ENCODE data around the gene DYNC1I2. TPM values are rescaled to one million over a fixed set of nuclear protein-coding genes. Genes with fewer than 3 reads are reported as not detected.

The DYNC1I2 gene
- 89.1 TPM for total RNA-seq
- long read RNA-seq, transcript DYNC1I2-203 (16 exons, 2,572 nt), result major isoform, 61 of 113 reads
- long read RNA-seq, transcript DYNC1I2-201 (16 exons, 2,589 nt), result minor isoform, 21 of 113 reads
- long read RNA-seq, partial matches to known transcripts, result 18 of 113 reads
- long read RNA-seq, other reads (novel, unspliced or antisense), result 13 of 113 reads

GRCh38 chr2:171687287-171688128 is at the start of gene DYNC1I2:
TSS of gene DYNC1I2 (plus strand) at chr2:171687469. CDS start at chr2:171690156, 2,687 bp downstream.
- H3K27me3 ChIP-seq, result no peaks in the 10 kb centered on the region
- intact Hi-C loops (cut with DNase I), result no loop called here
- no peaks in the 10 kb centered on the region for H3K9me3 ChIP-seq
- peaks cover 19% of the 10 kb centered on the region for H3K36me3 ChIP-seq
- H3K4me3 ChIP-seq, result peak within 1 kb of the TSS; percentile 73
- peak; percentile 93 for DNase-seq
- peaks cover 23% of the 10 kb centered on the region for H3K4me1 ChIP-seq
- peak within 1 kb of the TSS; percentile 91 for H3K27ac ChIP-seq
- TF ChIP-seq, protein P1, sequence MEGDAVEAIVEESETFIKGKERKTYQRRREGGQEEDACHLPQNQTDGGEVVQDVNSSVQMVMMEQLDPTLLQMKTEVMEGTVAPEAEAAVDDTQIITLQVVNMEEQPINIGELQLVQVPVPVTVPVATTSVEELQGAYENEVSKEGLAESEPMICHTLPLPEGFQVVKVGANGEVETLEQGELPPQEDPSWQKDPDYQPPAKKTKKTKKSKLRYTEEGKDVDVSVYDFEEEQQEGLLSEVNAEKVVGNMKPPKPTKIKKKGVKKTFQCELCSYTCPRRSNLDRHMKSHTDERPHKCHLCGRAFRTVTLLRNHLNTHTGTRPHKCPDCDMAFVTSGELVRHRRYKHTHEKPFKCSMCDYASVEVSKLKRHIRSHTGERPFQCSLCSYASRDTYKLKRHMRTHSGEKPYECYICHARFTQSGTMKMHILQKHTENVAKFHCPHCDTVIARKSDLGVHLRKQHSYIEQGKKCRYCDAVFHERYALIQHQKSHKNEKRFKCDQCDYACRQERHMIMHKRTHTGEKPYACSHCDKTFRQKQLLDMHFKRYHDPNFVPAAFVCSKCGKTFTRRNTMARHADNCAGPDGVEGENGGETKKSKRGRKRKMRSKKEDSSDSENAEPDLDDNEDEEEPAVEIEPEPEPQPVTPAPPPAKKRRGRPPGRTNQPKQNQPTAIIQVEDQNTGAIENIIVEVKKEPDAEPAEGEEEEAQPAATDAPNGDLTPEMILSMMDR (IDR thresholded peaks at IDR 0.05), result no peak
- peak; percentile 98 for ATAC-seq

DNA sequence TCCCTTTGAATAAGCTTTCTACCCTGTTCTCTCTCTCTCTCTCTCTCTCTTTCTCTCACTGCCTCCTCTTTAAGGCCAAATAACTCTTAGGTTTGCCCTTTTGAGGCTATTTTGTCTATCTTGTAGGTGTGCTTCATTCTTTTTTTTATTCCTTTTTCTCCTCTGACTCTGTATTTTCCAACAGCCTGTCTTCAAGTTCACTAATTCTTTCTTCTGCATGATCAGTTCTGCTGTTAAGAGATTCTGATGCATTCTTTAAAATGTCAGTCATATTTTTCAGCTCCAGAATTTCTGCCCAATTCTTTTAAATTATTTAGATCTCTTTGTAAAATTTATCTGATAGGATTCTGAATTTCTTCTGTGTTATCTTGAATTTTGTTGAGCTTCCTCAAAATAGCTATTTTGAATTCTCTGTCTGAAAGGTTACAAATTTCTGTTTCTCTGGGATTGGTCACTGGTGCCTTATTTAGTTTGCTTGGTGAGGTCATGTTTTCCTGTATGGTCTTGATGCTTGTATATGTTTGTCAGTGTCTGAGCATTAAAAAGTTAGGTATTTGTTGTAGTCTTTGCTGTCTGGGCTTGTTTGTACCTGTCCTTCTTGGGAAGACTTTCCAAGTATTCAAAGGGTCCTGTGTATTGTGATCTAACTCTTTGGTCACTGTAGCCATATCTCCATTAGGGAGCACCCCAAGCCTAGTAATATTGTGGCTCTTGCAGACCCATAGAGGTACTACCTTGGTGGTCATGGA is 35.4 kb upstream of the DYNC1I2 start:
- intact Hi-C loops (cut with DNase I), result no loop called here
- H3K27me3 ChIP-seq, result peaks cover 3% of the 10 kb centered on the region
- ATAC-seq, result no peak
- H3K27ac ChIP-seq, result no peak overlapping the region
- no peak overlapping the region for H3K4me3 ChIP-seq
- no peaks in the 10 kb centered on the region for H3K36me3 ChIP-seq
- no peaks in the 10 kb centered on the region for H3K4me1 ChIP-seq
- DNase-seq, result no peak
- no peaks in the 10 kb centered on the region for H3K9me3 ChIP-seq
- TF ChIP-seq, protein P1 (IDR thresholded peaks at IDR 0.05), result no peak

GRCh38 chr2:171652416-171652785 is 34.9 kb upstream of the DYNC1I2 start:
- Histone ChIP-seq H3K36me3 (no peaks in the 10 kb centered on the region), H3K27me3 (peaks cover 3% of the 10 kb centered on the region), H3K4me1 (no peaks in the 10 kb centered on the region), H3K9me3 (no peaks in the 10 kb centered on the region), H3K4me3 (no peak overlapping the region), H3K27ac (no peak overlapping the region)
- ATAC-seq, result no peak
- intact Hi-C loops (cut with DNase I), result no loop called here
- no peak for DNase-seq
- TF ChIP-seq, protein P1 (IDR thresholded peaks at IDR 0.05), result no peak

DNA sequence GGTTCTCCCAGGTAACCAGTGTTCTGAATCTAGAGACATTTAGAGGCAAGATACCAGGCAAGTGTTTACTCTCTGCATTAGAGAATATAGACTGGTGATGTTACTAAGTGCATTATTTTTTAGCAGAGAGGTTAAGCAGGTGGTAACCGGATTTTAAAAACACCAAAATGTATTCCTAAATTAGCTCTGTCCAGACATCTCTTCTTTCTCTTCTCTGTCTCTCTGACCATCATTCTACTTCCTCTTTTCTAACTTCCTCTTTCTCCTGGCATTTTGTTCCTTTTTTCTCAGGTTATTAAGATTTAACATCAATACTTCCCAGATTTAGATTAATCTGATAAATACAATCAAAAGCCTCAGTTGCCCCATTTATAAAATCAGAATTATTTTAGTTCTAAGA is 31.7 kb upstream of the DYNC1I2 start:
- Histone ChIP-seq H3K27ac (no peak overlapping the region), H3K9me3 (no peaks in the 10 kb centered on the region), H3K4me1 (no peaks in the 10 kb centered on the region), H3K36me3 (no peaks in the 10 kb centered on the region), H3K4me3 (no peak overlapping the region), H3K27me3 (peaks cover 13% of the 10 kb centered on the region)
- intact Hi-C loops (cut with DNase I), result no loop called here
- ATAC-seq, result no peak
- TF ChIP-seq, protein P1 (IDR thresholded peaks at IDR 0.05), result no peak
- no peak for DNase-seq

GRCh38 chr2:171667041-171667440 is 20.2 kb upstream of the DYNC1I2 start:
- Histone ChIP-seq H3K4me1 (no peaks in the 10 kb centered on the region), H3K9me3 (no peaks in the 10 kb centered on the region), H3K36me3 (no peaks in the 10 kb centered on the region), H3K27ac (no peak overlapping the region), H3K27me3 (no peaks in the 10 kb centered on the region), H3K4me3 (no peak overlapping the region)
- ATAC-seq, result no peak
- TF ChIP-seq, protein P1 (IDR thresholded peaks at IDR 0.05), result no peak
- intact Hi-C loops (cut with DNase I), result no loop called here
- no peak for DNase-seq

Measured in upper lobe of right lung (tissue), 1 donor.